K562 (cell line): ENCODE data around the gene BSCL2.

ENCODE experiments used
- CEBPB ChIP-seq: fragments of 450-650 bp; IDR thresholded peaks from 2 replicates; pipeline ENCODE4 v1.6.1; 2016; ENCODE audit warnings: missing genetic modification characterization, missing compliant biosample characterization
- ELF2 ChIP-seq: fragments of 250-450 bp; sonication (Bioruptor Pico); IDR thresholded peaks from 2 replicates; pipeline ENCODE4 v1.5.0; 2021; ENCODE audit warnings: mild to moderate bottlenecking
- EZH2 ChIP-seq: IDR thresholded peaks from 2 replicates; pipeline ENCODE4 v1.6.1; 2012; ENCODE audit warnings: low read depth, mild to moderate bottlenecking, inconsistent platforms, low read length, borderline replicate concordance
- MTA1 ChIP-seq: fragments of 450-650 bp; IDR thresholded peaks from 2 replicates; pipeline ENCODE4 v1.6.1; 2017; ENCODE audit warnings: borderline replicate concordance
- NR1H2 ChIP-seq: sonication (generic); formaldehyde crosslinking; IDR thresholded peaks from 2 replicates; pipeline ENCODE4 v1.4.0; 2020; ENCODE audit warnings: mild to moderate bottlenecking, missing genetic modification reagents
- TEAD4 ChIP-seq, 2 experiments: sonication (generic) in 1 of 2; formaldehyde crosslinking in 1 of 2; IDR thresholded peaks; 2 replicates each; pipeline versions ENCODE4 v1.6.1 to v1.8.0; 2012 to 2022; ENCODE audit warnings: borderline replicate concordance in 1 of 2, inconsistent platforms in 1 of 2, low read length in 1 of 2, mild to moderate bottlenecking in 1 of 2, missing genetic modification reagents in 1 of 2
- TF ChIP-seq, protein P1 (sequence below), 2 experiments: IDR thresholded peaks in 1 of 2; conservative IDR thresholded peaks in 1 of 2; 2 replicates each; pipeline ENCODE4 v1.6.1; 2016; ENCODE audit warnings: low read depth in 2 of 2, mild to moderate bottlenecking in 1 of 2, missing compliant biosample characterization in 1 of 2, missing genetic modification characterization in 1 of 2, moderate library complexity in 1 of 2
- TF ChIP-seq, protein P2 (sequence below): fragments of 200-600 bp; sonication (generic); IDR thresholded peaks from one replicate; pipeline ENCODE4 v1.6.1; 2012; ENCODE audit warnings: mild to moderate bottlenecking, low read depth, low read length, inconsistent platforms
- TF ChIP-seq, protein P3 (sequence below), 2 experiments: fragments of 450-650 bp; formaldehyde crosslinking in 1 of 2; IDR thresholded peaks; 2 replicates each; pipeline versions ENCODE4 v1.4.0 to v1.6.1; 2014 to 2020; ENCODE audit warnings: mild to moderate bottlenecking in 2 of 2, borderline replicate concordance in 1 of 2, low read depth in 1 of 2

DNA sequence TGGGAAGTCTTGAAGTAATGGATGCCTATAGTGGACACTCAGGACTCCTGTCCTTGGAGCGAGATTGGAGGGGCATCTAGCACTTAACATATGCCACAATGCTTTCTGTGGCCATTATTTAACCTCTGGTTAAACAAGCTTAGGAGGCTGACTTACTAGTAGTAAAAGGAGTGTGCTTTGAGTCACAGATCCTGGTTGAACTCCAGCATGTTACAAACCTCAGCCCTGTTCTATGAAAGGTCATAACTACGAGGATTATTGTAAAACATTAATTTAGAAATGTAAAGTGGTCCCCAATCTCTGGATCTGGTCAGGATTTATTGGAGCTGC, 34.1 kb downstream of the BSCL2 start:
- TF ChIP-seq, protein P1, sequence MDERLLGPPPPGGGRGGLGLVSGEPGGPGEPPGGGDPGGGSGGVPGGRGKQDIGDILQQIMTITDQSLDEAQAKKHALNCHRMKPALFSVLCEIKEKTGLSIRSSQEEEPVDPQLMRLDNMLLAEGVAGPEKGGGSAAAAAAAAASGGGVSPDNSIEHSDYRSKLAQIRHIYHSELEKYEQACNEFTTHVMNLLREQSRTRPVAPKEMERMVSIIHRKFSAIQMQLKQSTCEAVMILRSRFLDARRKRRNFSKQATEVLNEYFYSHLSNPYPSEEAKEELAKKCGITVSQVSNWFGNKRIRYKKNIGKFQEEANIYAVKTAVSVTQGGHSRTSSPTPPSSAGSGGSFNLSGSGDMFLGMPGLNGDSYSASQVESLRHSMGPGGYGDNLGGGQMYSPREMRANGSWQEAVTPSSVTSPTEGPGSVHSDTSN (CRISPR knock-in tag; IDR thresholded peaks at IDR 0.05; ENCODE audit: low read depth): no peak
- TF ChIP-seq, protein P1 (tag; conservative IDR thresholded peaks at IDR 0.05; ENCODE audit: low read depth): no peak
- TF ChIP-seq CEBPB (tag) (no peak), ELF2 (no peak), EZH2 (no peak), TEAD4 (IDR thresholded peaks at IDR 0.05; ENCODE audit: low read length) (no peak), TEAD4 (CRISPR knock-in tag; IDR thresholded peaks at IDR 0.05; ENCODE audit: borderline replicate concordance) (no peak), MTA1 (no peak), NR1H2 (no peak)
- TF ChIP-seq, protein P2, sequence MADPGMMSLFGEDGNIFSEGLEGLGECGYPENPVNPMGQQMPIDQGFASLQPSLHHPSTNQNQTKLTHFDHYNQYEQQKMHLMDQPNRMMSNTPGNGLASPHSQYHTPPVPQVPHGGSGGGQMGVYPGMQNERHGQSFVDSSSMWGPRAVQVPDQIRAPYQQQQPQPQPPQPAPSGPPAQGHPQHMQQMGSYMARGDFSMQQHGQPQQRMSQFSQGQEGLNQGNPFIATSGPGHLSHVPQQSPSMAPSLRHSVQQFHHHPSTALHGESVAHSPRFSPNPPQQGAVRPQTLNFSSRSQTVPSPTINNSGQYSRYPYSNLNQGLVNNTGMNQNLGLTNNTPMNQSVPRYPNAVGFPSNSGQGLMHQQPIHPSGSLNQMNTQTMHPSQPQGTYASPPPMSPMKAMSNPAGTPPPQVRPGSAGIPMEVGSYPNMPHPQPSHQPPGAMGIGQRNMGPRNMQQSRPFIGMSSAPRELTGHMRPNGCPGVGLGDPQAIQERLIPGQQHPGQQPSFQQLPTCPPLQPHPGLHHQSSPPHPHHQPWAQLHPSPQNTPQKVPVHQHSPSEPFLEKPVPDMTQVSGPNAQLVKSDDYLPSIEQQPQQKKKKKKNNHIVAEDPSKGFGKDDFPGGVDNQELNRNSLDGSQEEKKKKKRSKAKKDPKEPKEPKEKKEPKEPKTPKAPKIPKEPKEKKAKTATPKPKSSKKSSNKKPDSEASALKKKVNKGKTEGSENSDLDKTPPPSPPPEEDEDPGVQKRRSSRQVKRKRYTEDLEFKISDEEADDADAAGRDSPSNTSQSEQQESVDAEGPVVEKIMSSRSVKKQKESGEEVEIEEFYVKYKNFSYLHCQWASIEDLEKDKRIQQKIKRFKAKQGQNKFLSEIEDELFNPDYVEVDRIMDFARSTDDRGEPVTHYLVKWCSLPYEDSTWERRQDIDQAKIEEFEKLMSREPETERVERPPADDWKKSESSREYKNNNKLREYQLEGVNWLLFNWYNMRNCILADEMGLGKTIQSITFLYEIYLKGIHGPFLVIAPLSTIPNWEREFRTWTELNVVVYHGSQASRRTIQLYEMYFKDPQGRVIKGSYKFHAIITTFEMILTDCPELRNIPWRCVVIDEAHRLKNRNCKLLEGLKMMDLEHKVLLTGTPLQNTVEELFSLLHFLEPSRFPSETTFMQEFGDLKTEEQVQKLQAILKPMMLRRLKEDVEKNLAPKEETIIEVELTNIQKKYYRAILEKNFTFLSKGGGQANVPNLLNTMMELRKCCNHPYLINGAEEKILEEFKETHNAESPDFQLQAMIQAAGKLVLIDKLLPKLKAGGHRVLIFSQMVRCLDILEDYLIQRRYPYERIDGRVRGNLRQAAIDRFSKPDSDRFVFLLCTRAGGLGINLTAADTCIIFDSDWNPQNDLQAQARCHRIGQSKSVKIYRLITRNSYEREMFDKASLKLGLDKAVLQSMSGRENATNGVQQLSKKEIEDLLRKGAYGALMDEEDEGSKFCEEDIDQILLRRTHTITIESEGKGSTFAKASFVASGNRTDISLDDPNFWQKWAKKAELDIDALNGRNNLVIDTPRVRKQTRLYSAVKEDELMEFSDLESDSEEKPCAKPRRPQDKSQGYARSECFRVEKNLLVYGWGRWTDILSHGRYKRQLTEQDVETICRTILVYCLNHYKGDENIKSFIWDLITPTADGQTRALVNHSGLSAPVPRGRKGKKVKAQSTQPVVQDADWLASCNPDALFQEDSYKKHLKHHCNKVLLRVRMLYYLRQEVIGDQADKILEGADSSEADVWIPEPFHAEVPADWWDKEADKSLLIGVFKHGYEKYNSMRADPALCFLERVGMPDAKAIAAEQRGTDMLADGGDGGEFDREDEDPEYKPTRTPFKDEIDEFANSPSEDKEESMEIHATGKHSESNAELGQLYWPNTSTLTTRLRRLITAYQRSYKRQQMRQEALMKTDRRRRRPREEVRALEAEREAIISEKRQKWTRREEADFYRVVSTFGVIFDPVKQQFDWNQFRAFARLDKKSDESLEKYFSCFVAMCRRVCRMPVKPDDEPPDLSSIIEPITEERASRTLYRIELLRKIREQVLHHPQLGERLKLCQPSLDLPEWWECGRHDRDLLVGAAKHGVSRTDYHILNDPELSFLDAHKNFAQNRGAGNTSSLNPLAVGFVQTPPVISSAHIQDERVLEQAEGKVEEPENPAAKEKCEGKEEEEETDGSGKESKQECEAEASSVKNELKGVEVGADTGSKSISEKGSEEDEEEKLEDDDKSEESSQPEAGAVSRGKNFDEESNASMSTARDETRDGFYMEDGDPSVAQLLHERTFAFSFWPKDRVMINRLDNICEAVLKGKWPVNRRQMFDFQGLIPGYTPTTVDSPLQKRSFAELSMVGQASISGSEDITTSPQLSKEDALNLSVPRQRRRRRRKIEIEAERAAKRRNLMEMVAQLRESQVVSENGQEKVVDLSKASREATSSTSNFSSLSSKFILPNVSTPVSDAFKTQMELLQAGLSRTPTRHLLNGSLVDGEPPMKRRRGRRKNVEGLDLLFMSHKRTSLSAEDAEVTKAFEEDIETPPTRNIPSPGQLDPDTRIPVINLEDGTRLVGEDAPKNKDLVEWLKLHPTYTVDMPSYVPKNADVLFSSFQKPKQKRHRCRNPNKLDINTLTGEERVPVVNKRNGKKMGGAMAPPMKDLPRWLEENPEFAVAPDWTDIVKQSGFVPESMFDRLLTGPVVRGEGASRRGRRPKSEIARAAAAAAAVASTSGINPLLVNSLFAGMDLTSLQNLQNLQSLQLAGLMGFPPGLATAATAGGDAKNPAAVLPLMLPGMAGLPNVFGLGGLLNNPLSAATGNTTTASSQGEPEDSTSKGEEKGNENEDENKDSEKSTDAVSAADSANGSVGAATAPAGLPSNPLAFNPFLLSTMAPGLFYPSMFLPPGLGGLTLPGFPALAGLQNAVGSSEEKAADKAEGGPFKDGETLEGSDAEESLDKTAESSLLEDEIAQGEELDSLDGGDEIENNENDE: no peak
- TF ChIP-seq, protein P3, sequence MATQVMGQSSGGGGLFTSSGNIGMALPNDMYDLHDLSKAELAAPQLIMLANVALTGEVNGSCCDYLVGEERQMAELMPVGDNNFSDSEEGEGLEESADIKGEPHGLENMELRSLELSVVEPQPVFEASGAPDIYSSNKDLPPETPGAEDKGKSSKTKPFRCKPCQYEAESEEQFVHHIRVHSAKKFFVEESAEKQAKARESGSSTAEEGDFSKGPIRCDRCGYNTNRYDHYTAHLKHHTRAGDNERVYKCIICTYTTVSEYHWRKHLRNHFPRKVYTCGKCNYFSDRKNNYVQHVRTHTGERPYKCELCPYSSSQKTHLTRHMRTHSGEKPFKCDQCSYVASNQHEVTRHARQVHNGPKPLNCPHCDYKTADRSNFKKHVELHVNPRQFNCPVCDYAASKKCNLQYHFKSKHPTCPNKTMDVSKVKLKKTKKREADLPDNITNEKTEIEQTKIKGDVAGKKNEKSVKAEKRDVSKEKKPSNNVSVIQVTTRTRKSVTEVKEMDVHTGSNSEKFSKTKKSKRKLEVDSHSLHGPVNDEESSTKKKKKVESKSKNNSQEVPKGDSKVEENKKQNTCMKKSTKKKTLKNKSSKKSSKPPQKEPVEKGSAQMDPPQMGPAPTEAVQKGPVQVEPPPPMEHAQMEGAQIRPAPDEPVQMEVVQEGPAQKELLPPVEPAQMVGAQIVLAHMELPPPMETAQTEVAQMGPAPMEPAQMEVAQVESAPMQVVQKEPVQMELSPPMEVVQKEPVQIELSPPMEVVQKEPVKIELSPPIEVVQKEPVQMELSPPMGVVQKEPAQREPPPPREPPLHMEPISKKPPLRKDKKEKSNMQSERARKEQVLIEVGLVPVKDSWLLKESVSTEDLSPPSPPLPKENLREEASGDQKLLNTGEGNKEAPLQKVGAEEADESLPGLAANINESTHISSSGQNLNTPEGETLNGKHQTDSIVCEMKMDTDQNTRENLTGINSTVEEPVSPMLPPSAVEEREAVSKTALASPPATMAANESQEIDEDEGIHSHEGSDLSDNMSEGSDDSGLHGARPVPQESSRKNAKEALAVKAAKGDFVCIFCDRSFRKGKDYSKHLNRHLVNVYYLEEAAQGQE (IDR thresholded peaks at IDR 0.05; ENCODE audit: borderline replicate concordance): no peak
- TF ChIP-seq, protein P3 (CRISPR knock-in tag; IDR thresholded peaks at IDR 0.05; ENCODE audit: low read depth): no peak
